GM12878 (cell line): Measurements from ENCODE around the gene NSD2. TPM values are rescaled to one million over a fixed set of nuclear protein-coding genes. Genes with fewer than 3 reads are reported as not detected.

Experiments
- ATAC-seq: fragments of 200-7000 bp; cut with Tn5 transposase; 3 replicates; pipeline ENCODE4 v1.9.1; 2020; ENCODE audit warnings: mild to moderate bottlenecking, moderate library complexity
- BruUV-seq: library from RNA; stranded (reverse); fragments of 400-500 nt; replicated peaks from 2 replicates; lab custom pipeline; 2021; lab: Mats Ljungman, UMichigan
- CTCF ChIA-PET: fragments of 300-600 bp; sonication (Branson Sonifier 250); formaldehyde crosslinking; extraction: SDS; loops from one replicate; lab custom pipeline; 2021; ENCODE audit warnings: inconsistent platforms; lab: Yijun Ruan, JAX
- POLR2A ChIA-PET: fragments of 350-600 bp; formaldehyde crosslinking; extraction: SDS; loops from one replicate; lab custom pipeline; 2021; ENCODE audit warnings: inconsistent platforms; lab: Charles Lee
- RAD21 ChIA-PET: fragments of 300-600 bp; sonication (Branson Sonifier 250); formaldehyde crosslinking; loops from one replicate; lab custom pipeline; 2023; ENCODE audit warnings: antibody characterized with exemption; ENCODE audit not compliant: unreplicated experiment; lab: Charles Lee
- SMC1A ChIA-PET: fragments of 300-600 bp; sonication (Branson Sonifier 250); formaldehyde crosslinking; loops from one replicate; lab custom pipeline; 2023; ENCODE audit not compliant: unreplicated experiment, uncharacterized antibody; lab: Charles Lee
- DNase-seq: peaks from one replicate; pipeline ENCODE4 v3.0.0-alpha.2; 2011; ENCODE audit warnings: low read depth, low spot score
- FAIRE-seq: peaks from 3 replicates; lab custom pipeline; 2011; peaks lifted over from hg19 to GRCh38; lab: Jason Lieb, UNC
- H2AFZ ChIP-seq: 2 replicates; pipeline ENCODE4 v1.6.0; 2011; ENCODE audit warnings: low read depth, low read length, control low read depth; ENCODE audit not compliant: control insufficient read depth
- H3K27ac ChIP-seq: 2 replicates; pipeline ENCODE4 v1.5.1; 2011; ENCODE audit warnings: control low read depth; ENCODE audit not compliant: control insufficient read depth, insufficient read depth
- H3K27me3 ChIP-seq, 2 experiments: replicated peaks in 1 of 2; 2 replicates each; pipeline versions ENCODE4 v1.6.0 to v1.6.1; 2011; ENCODE audit warnings: low read length in 1 of 2; ENCODE audit not compliant: control insufficient read depth in 2 of 2, insufficient read depth in 2 of 2
- H3K36me3 ChIP-seq, 2 experiments: 2 replicates each; pipeline ENCODE4 v1.5.1; 2011; ENCODE audit warnings: low read length in 1 of 2; ENCODE audit not compliant: control insufficient read depth in 2 of 2, insufficient read depth in 2 of 2
- H3K4me1 ChIP-seq: 2 replicates; pipeline ENCODE4 v1.6.1; 2011; ENCODE audit warnings: mild to moderate bottlenecking, low read length, moderate library complexity, mixed read lengths; ENCODE audit not compliant: control insufficient read depth, insufficient read depth
- H3K4me2 ChIP-seq: 2 replicates; pipeline ENCODE4 v1.6.0; 2011; ENCODE audit warnings: control low read depth; ENCODE audit not compliant: control insufficient read depth, insufficient read depth
- H3K4me3 ChIP-seq: fragments of 200-600 bp; sonication (generic); 2 replicates; pipeline ENCODE4 v1.5.1; 2016
- H3K79me2 ChIP-seq: 2 replicates; pipeline ENCODE4 v1.6.0; 2011; ENCODE audit warnings: low read length; ENCODE audit not compliant: control insufficient read depth, insufficient read depth
- H3K9ac ChIP-seq: 2 replicates; pipeline ENCODE4 v1.8.0; 2011; ENCODE audit warnings: low read length, control low read depth, mixed read lengths; ENCODE audit not compliant: control insufficient read depth, insufficient read depth
- H3K9me3 ChIP-seq: replicated peaks from 3 replicates; pipeline ENCODE4 v1.5.1; 2011; ENCODE audit warnings: mild to moderate bottlenecking, low read length; ENCODE audit not compliant: control insufficient read depth, insufficient read depth
- H4K20me1 ChIP-seq: 2 replicates; pipeline ENCODE4 v1.6.0; 2011; ENCODE audit not compliant: control insufficient read depth, insufficient read depth
- BCL3 ChIP-seq: IDR thresholded peaks from 2 replicates; pipeline ENCODE4 v1.6.1; 2011; ENCODE audit warnings: borderline replicate concordance, low read depth, mild to moderate bottlenecking, moderate library complexity, low read length; ENCODE audit not compliant: insufficient read depth, poor library complexity, severe bottlenecking
- CUX1 ChIP-seq: IDR thresholded peaks from 2 replicates; pipeline ENCODE4 v1.6.1; 2012; ENCODE audit warnings: improper control_type of control experiment, low read depth, low read length; ENCODE audit not compliant: insufficient replicate concordance
- POLR2A ChIP-seq: IDR thresholded peaks from 2 replicates; pipeline ENCODE4 v1.6.1; 2011; ENCODE audit warnings: low read depth, mild to moderate bottlenecking, low read length
- SREBF2 ChIP-seq: IDR thresholded peaks from 2 replicates; pipeline ENCODE4 v1.6.1; 2012; ENCODE audit warnings: mild to moderate bottlenecking, low read length
- ZBTB40 ChIP-seq: fragments of 450-650 bp; IDR thresholded peaks from 2 replicates; pipeline ENCODE4 v1.6.1; 2016; ENCODE audit warnings: mild to moderate bottlenecking, moderate library complexity, borderline replicate concordance
- WGBS: methylation state at CpG from one replicate; pipeline ENCODE4 v1.1.6; 2016; ENCODE audit warnings: low lambda C conversion rate; ENCODE audit not compliant: insufficient replicate concordance, insufficient coverage; ENCODE audit errors: missing lambda C conversion rate; 5-methylcytosine and 5-hydroxymethylcytosine counted together
- in situ Hi-C: fragments of 300-500 bp; cut with MboI; formaldehyde crosslinking; loops from 9 replicates; pipeline ENCODE4 v1.14.3; 2018; ENCODE audit warnings: mixed read lengths
- intact Hi-C: fragments of 100-400 bp; cut with micrococcal nuclease; formaldehyde crosslinking; loops from one replicate; pipeline ENCODE4 v1.14.2; 2022; ENCODE audit not compliant: unreplicated experiment
- polyA plus RNA-seq, 11 experiments: library from polyadenylated mRNA; depleted of rRNA in 4 of 11; unstranded in 6 of 11; stranded (reverse) in 5 of 11; fragments of >200 nt; fragmentation: Nextera tagmentation in 4 of 11; fragmentation: Illumina TruSeq in 1 of 11; extraction: Ambion mirVana in 4 of 11; extraction: Trizol in 1 of 11; gene quantifications; 1 replicate in 1 of 11; 2 replicates in 10 of 11; pipeline versions ENCODE4 v1.2.1 to v1.2.3, GENCODE V29; 2011 to 2016; ENCODE audit warnings: inconsistent platforms in 2 of 11, missing spikeins in 2 of 11, low read depth in 1 of 11
- total RNA-seq, 4 experiments: library from RNA; depleted of rRNA in 3 of 4; stranded (reverse); fragments of >200 nt in 3 of 4; fragmentation: Illumina TruSeq in 1 of 4; extraction: Trizol in 1 of 4; gene quantifications; 2 replicates each; pipeline versions ENCODE4 v1.2.1 to v1.2.3, GENCODE V29; 2013 to 2021

NSD2 gene
- total and polyA plus RNA-seq, 10 of the 15 experiments (the other 5 are each of a cell fraction or from before 2014, with no cell fraction given), result 8.6 to 139 (median 67.2) TPM

GRCh38 chr4:1983846-1984405 lies 112.7 kb downstream of the NSD2 start:
- Histone ChIP-seq H3K27ac (no peak overlapping the region), H3K36me3 (peaks cover 12 to 53% of the 10 kb centered on the region in 2 experiments; a peak in 3 of 4 replicates), H3K4me2 (no peak overlapping the region), H3K4me3 (no peak overlapping the region), H3K9ac (no peak overlapping the region), H2AFZ (no peak overlapping the region), H3K4me1 (no peaks in the 10 kb centered on the region), H3K79me2 (no peaks in the 10 kb centered on the region), H4K20me1 (no peaks in the 10 kb centered on the region), H3K27me3 (no peaks in the 10 kb centered on the region), H3K9me3 (no peaks in the 10 kb centered on the region)
- no TSS peak for BruUV-seq
- ATAC-seq (no peak; the same call in 2 of the 3 replicates), DNase-seq (no peak), FAIRE-seq (no peak)
- intact Hi-C loops, result no loop called here
- CTCF ChIA-PET, result no interaction called here
- POLR2A ChIA-PET, result no interaction called here
- in situ Hi-C loops, result no loop called here
- peak; percentile 7 for TF ChIP-seq BCL3
- TF ChIP-seq CUX1, result no peak
- TF ChIP-seq POLR2A, result peak; percentile 24; the same call in 1 of the 2 replicates
- TF ChIP-seq SREBF2, result no peak
- TF ChIP-seq ZBTB40, result no peak
- SMC1A ChIA-PET, result no interaction called here
- RAD21 ChIA-PET, result no interaction called here
- WGBS, result 85% methylated on average over 21 of the region's 21 CpGs
